IPS DF 4.7 (cell line): Measurements from ENCODE around the gene GPR176.

ENCODE experiments used
- DNase-seq: peaks from one replicate; pipeline ENCODE4 v3.0.0-alpha.2; 2013; ENCODE audit warnings: low spot score; ENCODE audit errors: extremely low read depth

Gene GPR176

DNA sequence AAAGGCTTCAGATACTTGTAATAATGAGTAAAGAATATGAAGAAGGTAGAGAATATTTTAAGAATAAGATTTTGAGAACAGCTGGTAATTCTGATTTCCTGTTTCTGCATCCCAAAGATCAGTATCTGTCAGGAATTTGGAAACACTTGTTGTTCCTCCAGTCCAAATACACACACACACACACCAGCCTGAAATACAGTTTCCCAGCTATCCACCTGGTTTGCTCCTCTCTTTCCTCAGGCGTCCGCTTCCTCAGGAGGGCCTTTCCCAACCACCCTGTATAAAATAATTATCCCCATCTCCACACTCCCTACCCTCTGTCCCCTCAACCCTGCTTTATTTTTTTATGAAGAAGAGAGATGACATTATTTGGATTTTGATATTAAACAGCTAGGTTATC, 135.4 kb downstream of the GPR176 start:
- no peak for DNase-seq

GRCh38 chr15:39784125-39784524, 135.9 kb downstream of the GPR176 start:
- DNase-seq, result no peak

DNA sequence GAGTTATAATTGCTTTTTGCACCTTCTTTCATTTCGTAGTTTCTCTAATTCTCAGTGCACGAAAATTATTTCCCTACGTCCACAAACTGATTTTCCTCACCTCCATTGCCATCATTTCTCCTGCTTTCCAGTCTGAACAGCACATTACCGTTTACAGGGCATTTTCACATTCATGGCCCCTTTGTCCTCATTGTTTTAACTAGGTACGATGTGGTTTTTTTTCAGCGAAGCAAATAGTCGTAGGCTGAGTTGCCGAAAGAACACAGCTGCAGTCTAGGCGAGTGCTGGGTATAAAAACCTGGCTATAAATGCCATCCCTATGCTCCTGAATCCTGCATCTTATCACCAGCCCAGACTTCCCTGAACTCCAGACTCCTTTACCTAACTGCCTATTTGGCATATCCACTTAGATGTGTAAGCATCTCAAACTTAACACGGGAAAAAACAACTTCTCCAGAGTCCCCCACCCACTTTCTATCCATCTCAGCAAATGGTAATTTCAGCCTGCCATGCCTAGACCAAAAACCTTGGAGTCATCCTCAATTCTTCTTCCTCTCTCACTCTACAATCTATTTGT, 136.7 kb downstream of the GPR176 start:
- DNase-seq, result no peak

- DNase-seq, result no peak
Measured at GRCh38 chr15:39782441-39783138, 137.5 kb downstream of the GPR176 start, which contains the start of gene FSIP1. Gene FSIP1, minus strand, starts transcription at chr15:39782841. Its CDS starts 6,317 bp downstream, at chr15:39776524.

DNA sequence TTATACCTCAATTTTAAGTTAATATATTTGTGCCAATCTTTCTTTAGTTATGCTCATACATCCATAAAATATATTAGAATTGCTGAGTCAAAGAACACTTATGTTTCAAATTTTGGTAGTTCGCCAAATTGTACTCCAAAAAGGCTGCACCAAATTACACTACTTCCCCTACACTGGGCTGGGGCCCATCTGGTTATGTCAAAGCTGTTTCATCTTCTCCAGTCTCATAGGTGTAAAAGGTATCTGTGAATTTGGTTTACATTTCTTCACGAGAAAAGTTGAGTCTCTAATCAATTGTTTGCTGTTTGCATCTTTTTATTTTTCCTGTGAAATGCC, 138.1 kb downstream of the GPR176 start:
- no peak for DNase-seq

GRCh38 chr15:39781147-39781966, 138.7 kb downstream of the GPR176 start:
- DNase-seq, result no peak

GRCh38 chr15:39778021-39778420, 142.0 kb downstream of the GPR176 start:
- DNase-seq, result no peak

- DNase-seq, result no peak
Measured at GRCh38 chr15:39777496-39777895, 142.6 kb downstream of the GPR176 start.

DNA sequence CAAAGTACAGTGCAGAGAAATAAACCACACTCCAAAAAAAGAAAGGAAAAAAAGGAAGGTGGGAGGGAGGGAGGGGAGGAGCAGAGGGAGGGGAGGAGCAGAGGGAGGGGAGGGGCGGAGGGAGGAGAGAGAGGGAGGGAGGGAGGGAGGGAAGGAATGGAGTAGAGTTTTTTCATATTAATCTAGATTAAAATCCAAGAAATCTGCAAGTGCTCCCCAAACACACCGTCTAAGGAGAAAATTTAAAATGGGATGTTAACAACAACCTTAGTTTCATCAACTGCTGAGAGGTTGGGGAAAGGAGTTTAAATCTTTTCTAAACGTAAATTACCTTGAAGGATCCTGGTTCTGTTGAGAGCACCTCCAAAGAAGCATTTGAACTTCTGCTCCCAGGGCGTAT, 144.0 kb downstream of the GPR176 start:
- no peak for DNase-seq

GRCh38 chr15:39774688-39775267, 145.3 kb downstream of the GPR176 start:
- DNase-seq, result no peak

DNA sequence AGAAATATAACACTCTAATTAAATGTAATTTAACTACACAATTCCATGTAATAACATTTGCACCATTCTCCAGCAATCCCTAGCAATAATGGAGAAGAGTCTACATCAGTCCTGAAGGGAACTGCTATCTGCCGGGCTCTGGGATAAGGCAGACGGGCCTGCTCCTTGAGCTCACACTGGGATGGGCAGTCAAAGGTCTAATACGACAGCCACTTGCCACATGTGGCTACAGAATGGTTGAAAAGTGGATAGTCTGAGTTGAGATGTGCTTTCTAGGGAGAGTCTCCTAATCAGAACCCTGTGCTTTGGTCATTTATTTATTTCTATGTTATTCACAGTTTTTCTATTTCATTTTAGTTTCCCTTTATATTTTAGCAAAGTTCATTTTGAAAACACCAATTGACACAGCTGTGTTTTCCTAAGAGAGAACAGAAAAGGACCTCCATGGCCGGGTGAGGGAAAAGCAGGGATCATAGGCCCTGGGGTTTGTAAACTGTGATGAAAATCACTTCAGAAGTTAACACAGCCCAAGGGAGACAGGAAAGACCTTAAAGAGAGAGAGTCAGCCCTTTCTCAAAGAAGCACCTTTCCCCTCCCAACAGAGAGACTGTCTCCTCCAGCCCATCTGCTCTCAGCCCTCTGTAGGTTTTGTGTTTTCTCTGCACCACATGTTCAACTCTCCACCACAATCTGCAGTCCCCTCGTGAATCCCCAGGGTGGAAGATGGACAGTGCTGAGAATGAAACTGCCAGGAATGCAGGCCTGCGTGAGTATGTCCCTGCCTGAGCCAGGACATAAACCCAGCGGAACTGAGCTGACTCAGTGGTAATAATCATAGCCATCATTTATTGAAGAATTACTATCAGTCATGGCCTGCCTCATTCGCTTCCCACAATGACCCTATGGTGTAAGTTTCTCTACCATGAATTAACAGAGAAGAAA, 149.0 kb downstream of the GPR176 start:
- DNase-seq, result no peak

DNA sequence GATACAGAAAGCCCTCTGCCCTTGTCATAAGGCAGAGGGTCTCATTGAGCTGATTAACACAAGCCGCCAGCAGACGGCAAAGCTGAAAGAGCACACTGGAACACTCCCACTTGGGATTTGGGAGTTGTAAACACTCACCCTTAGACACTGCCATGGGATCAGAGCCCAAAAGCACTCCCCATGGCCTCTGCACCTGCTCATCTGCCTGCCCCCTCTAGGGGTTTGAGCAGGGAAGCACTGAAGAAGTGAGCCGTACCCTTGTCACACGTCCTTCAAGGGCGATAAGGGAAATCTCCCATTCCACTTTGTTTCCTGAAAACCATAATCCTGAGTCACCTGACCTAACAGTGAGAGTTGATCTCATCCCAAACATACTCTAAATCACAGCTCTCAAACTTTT, 152.1 kb downstream of the GPR176 start:
- no peak for DNase-seq

DNA sequence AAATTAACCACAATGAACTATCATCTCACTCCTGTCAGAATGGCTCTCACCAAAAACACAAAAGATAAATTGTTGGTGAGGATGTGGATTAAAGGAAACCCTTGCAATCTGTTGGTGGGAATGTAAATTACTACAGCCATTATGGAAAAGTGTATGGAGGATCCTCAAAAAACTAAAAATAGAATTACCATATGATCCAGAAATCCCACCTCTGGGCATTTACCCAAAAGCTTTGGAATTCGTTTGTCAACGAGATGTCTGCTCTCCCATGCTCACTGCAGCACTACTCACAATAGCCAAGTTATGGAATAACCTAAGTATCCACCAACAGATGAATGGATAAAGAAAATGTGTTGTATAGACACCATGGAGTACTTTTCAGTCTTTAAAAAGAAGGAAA, 159.1 kb downstream of the GPR176 start:
- no peak for DNase-seq

DNA sequence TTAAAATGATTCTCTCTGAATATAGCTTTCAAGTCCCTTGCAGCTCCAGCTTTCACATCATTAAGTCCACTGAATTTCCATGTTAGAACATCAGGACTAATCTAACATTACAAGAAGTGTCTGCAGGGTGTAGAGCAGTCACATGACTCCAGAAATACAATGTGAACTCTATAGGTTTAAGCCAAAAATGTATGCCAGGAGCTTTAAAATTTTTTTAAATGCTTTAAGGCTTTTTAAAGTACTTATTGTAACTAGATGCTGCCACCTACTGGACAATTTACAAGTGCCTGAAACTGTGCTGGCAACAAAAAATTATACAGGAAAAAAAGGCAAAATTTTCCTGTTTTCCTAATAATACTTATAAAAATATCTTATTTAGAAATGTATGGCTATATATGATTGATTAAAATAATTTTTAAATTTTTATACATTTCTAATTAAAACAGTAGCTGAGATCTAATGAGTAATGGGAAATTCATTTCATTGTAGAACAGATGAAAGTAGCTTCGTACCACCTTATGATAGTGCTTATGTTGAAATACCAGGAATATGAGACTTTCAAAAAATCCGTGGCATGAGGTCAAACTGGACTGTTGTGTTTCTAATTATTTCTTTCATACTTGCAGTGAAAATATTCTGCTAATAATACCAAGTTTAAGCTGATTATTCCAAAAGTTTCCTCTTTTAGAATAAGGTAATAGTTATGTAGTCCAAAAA, 163.1 kb downstream of the GPR176 start:
- no peak for DNase-seq

GRCh38 chr15:39752991-39753390, 167.1 kb downstream of the GPR176 start:
- DNase-seq, result no peak

DNA sequence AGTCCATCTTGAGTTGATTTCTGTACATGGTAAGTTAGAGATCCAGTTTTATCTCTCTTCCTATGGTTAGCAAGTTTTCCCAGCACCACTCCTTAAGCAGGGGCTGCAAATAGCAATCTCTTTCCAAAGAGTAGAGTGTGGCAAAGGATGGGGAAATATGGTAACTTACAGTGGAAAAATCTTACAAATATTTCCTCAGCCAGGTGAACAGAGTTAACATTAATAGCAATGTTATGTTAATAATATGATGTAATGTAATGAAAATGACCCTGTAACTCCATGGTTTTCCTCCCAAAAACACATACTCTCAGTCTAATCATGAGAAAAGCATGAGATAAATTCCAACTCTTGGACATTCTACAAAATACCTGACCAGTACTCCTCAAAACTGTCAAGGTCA, 167.8 kb downstream of the GPR176 start:
- DNase-seq, result no peak
